ENCODE measurements around the gene ATR.
A peak's percentile ranks its signal among the peaks of the same experiment; 100 is the strongest.
"Not testable (repeated sequence)": the region's sequence is repeated elsewhere in the genome, so short reads cannot be mapped to it uniquely, and the experiment has no call there.

ATR gene

DNA sequence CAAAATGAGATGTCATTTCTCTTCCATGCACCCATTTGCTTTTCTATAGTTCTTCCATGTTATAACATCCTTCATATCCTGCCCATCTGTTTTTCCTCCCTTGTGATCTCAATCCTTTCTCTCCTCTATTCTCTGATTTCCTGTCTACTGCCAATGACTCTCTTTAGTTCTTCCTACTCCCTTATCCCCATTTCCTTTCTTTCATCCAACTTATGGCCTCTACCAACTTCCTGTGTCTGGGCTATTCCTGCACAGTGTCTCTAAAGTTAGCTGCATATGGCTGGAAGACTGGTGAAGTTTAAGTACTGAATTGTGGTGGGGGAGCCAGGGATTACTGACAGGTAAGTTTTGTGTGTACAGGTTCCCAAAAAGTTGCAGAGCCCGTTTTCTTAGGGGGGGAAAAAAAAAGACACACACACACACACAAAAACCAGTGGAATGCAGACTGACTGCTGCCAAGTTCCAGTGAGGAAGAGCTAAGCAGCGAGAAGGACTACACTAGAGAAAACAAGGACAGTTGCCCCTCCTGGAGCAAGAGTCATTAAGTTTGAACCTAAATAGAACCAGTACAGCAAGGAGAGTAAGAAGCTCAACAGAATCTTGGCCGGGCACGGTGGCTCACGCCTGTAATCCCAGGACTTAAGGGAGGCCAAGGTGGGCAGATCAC lies 159.5 kb downstream of the ATR start:
- TF ChIP-seq JUND (IDR thresholded peaks at IDR 0.05; ENCODE audit: low read depth): no peak
- peak in 1 of 2 experiments; percentile 48 for DNase-seq (ENCODE audit: low read depth in 1 of 2, low spot score in 1 of 2)
- in situ Hi-C loops (cut with HindIII; ENCODE audit: low pct_unique_long_range_greater_than_20kb, low sequenced_read_pairs): no loop called here

DNA sequence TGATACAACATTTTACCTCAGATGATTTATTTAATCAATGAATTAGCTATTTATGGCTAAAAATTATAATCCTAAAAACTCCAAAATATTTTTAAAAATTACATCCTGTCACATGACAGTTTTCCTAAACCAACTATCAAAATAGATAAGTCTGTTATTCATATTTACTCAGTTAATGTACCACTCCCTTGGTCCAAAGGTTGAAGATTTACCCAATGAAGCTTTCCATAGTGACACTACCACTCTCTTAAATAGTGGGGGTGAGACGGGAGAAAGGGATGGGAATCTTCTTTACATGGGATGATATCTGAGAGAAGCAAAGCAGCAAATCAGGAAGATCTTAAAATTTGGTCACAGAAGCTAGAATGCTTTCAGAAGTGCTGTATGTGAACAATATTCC lies 161.2 kb downstream of the ATR start:
- no peak for DNase-seq (ENCODE audit: low read depth in 1 of 2, low spot score in 1 of 2)
- TF ChIP-seq JUND (IDR thresholded peaks at IDR 0.05; ENCODE audit: low read depth): no peak
- in situ Hi-C loops (cut with HindIII; ENCODE audit: low pct_unique_long_range_greater_than_20kb, low sequenced_read_pairs): no loop called here

DNA sequence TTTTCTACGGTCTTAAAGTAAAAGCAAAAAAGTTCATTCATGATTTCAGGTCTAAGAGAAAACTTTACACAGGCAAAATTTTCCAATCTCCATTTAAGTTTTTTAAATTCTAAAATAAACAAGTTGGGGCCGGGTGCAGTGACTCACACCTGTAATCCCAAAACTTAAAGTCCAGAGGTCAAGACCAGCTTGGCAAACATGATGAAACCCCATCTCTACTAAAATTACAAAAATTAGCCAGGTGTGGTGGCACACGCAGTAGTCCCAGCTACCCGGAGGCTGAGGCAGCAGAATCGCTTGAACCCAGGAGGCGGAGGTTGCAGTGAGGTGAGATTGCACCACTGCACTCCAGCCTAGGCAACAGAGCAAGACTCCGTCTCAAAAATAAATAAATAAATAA lies 178.0 kb downstream of the ATR start:
- in situ Hi-C loops (cut with HindIII; ENCODE audit: low pct_unique_long_range_greater_than_20kb, low sequenced_read_pairs); DNase-seq (ENCODE audit: low read depth in 1 of 2, low spot score in 1 of 2): not testable (repeated sequence)

Data from T47D (cell line).